NCI-H526 (cell line): ENCODE data around the gene HEXIM2.
A peak's percentile ranks its signal among the peaks of the same experiment; 100 is the strongest.

Experiments
- DNase-seq, 2 experiments: peaks; one replicate each; lab custom pipeline; 2025; lab: John Stamatoyannopoulos, UW

Gene HEXIM2

GRCh38 chr17:45144199-45145034 is 17.3 kb upstream of the HEXIM2 start:
- DNase-seq: no peak

GRCh38 chr17:45145035-45145389 is 16.7 kb upstream of the HEXIM2 start:
- no peak for DNase-seq

GRCh38 chr17:45146166-45146565 is 15.5 kb upstream of the HEXIM2 start:
- no peak for DNase-seq

GRCh38 chr17:45146592-45146889 is 15.1 kb upstream of the HEXIM2 start:
- DNase-seq: no peak

GRCh38 chr17:45146890-45147580 is 14.6 kb upstream of the HEXIM2 start:
- DNase-seq: peak; percentile 85 to 94

GRCh38 chr17:45147581-45148182 is 14.0 kb upstream of the HEXIM2 start:
- peak; percentile 96 to 97 for DNase-seq

- peak; percentile 99 to 100 for DNase-seq
These were observed 13.3 kb upstream of the HEXIM2 start, which contains the start of gene HEXIM1 for GRCh38 chr17:45148183-45149036. Gene HEXIM1 (plus strand): TSS chr17:45148475. CDS start chr17:45149191, 716 bp downstream.

GRCh38 chr17:45149037-45149668 is 12.5 kb upstream of the HEXIM2 start:
- DNase-seq: peak; percentile 80 to 93

GRCh38 chr17:45149669-45150664 is 11.7 kb upstream of the HEXIM2 start:
- peak; percentile 47 to 79 for DNase-seq

- no peak for DNase-seq
These were observed 10.5 kb upstream of the HEXIM2 start for GRCh38 chr17:45150911-45151809.

- no peak for DNase-seq
These were observed 6.6 kb upstream of the HEXIM2 start for GRCh38 chr17:45155029-45155428.

GRCh38 chr17:45155483-45155882 is 6.2 kb upstream of the HEXIM2 start:
- DNase-seq: no peak

- DNase-seq: no peak
These were observed 5.4 kb upstream of the HEXIM2 start for GRCh38 chr17:45156242-45156641.

GRCh38 chr17:45160447-45161287 is 1.0 kb upstream of the HEXIM2 start:
- peak; percentile 62 to 79 for DNase-seq

GRCh38 chr17:45162025-45162687 is 481 bp downstream of the HEXIM2 start:
- no peak for DNase-seq

GRCh38 chr17:45164734-45165269 is 3.1 kb downstream of the HEXIM2 start:
- no peak for DNase-seq

GRCh38 chr17:45168991-45169752 is 7.5 kb downstream of the HEXIM2 start:
- DNase-seq: no peak
